GM18520 (cell line): ENCODE results near the gene MED13L.
A peak's percentile ranks its signal among the peaks of the same experiment; 100 is the strongest.

Source experiments
- ATAC-seq: cut with Tn5 transposase; IDR thresholded peaks from one replicate; pipeline ENCODE4 v1.9.1; 2021; ENCODE audit not compliant: unreplicated experiment

The MED13L gene

GRCh38 chr12:116277467-116278278, at the start of gene MED13L:
MED13L (minus strand) TSS chr12:116277693; CDS start chr12:116277131, 562 bp downstream.
- peak; percentile 78 for ATAC-seq

- no peak for ATAC-seq
Observed at GRCh38 chr12:116325336-116325664, 47.8 kb upstream of the MED13L start.

GRCh38 chr12:116324654-116325335, 47.3 kb upstream of the MED13L start:
- ATAC-seq, result no peak

- ATAC-seq, result no peak
Observed at GRCh38 chr12:116323406-116324386, 46.2 kb upstream of the MED13L start.

- ATAC-seq, result no peak
Observed at GRCh38 chr12:116321913-116322312, 44.4 kb upstream of the MED13L start.

- ATAC-seq, result no peak
Observed at GRCh38 chr12:116320791-116321217, 43.3 kb upstream of the MED13L start.

GRCh38 chr12:116319898-116320621, 42.6 kb upstream of the MED13L start:
- ATAC-seq, result no peak

GRCh38 chr12:116319233-116319897, 41.9 kb upstream of the MED13L start:
- no peak for ATAC-seq

- no peak for ATAC-seq
Observed at GRCh38 chr12:116318576-116319232, 41.2 kb upstream of the MED13L start.

- ATAC-seq, result no peak
Observed at GRCh38 chr12:116317986-116318575, 40.6 kb upstream of the MED13L start.

- ATAC-seq, result no peak
Observed at GRCh38 chr12:116317139-116317538, 39.6 kb upstream of the MED13L start.

GRCh38 chr12:116314477-116314876, 37.0 kb upstream of the MED13L start:
- no peak for ATAC-seq

GRCh38 chr12:116313194-116313927, 35.9 kb upstream of the MED13L start:
- ATAC-seq, result no peak

- ATAC-seq, result no peak
Observed at GRCh38 chr12:116310082-116310481, 32.6 kb upstream of the MED13L start.

GRCh38 chr12:116309343-116309742, 31.9 kb upstream of the MED13L start:
- ATAC-seq, result no peak

GRCh38 chr12:116308647-116309046, 31.2 kb upstream of the MED13L start:
- no peak for ATAC-seq

GRCh38 chr12:116306968-116307367, 29.5 kb upstream of the MED13L start:
- no peak for ATAC-seq

GRCh38 chr12:116306506-116306905, 29.0 kb upstream of the MED13L start:
- ATAC-seq, result no peak
